Measurements from ENCODE around the gene CBX1.
"Not testable (repeated sequence)": the region's sequence is repeated elsewhere in the genome, so short reads cannot be mapped to it uniquely, and the experiment has no call there.

GRCh38 chr17:48034734-48035133, 66.5 kb downstream of the CBX1 start:
- not testable (repeated sequence) for TF ChIP-seq POLR2A (IDR thresholded peaks at IDR 0.05; ENCODE audit: low read depth, low read length); CTCF (IDR thresholded peaks at IDR 0.05; ENCODE audit: extremely low read depth in 1 of 2, insufficient read depth in 1 of 2, low read depth in 1 of 2, low read length in 2 of 2); POLR2AphosphoS5 (IDR thresholded peaks at IDR 0.05; ENCODE audit: insufficient read depth, low read depth, low read length); MAX (IDR thresholded peaks at IDR 0.05; ENCODE audit: insufficient read depth, insufficient read length); EZH2 (IDR thresholded peaks at IDR 0.05; ENCODE audit: borderline replicate concordance, low read depth, low read length, severe bottlenecking); MYC (IDR thresholded peaks at IDR 0.05; ENCODE audit: low read depth, low read length); GATA2 (IDR thresholded peaks at IDR 0.05; ENCODE audit: insufficient read depth, insufficient read length, low read depth, low read length); JUN (IDR thresholded peaks at IDR 0.05; ENCODE audit: borderline replicate concordance, insufficient read depth, insufficient read length, low read depth); FOS (IDR thresholded peaks at IDR 0.05; ENCODE audit: borderline replicate concordance, insufficient read depth, low read length)
